Measurements from ENCODE around the gene HSPD1. TPM values are rescaled to one million over a fixed set of nuclear protein-coding genes. Genes with fewer than 3 reads are reported as not detected.
"Not testable (repeated sequence)": the region's sequence is repeated elsewhere in the genome, so short reads cannot be mapped to it uniquely, and the experiment has no call there.

The HSPD1 gene
- total RNA-seq, 1 donor from 2014 or later = 136 TPM

DNA sequence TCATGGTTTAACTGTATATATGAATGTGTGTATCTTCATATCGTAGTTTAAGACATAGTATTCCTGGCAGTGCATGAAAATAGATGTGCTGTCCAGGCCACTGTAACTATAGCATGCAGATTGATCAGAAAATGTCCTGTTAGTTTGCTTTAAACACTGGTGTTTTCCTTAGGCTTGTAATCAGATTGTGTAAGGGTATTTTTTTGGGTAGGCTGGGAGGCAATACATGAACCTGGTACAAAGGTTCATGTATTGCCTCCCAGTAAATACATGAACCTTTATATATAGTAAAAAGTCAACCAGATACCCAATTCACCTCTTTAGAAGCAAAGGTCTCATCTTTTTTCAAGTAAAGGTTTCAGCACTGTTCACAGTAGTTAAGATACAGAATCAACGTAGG lies 44.7 kb downstream of the HSPD1 start:
- Histone ChIP-seq H3K27ac (no peak overlapping the region), H3K27me3 (no peaks in the 10 kb centered on the region), H3K9me3 (no peaks in the 10 kb centered on the region), H3K4me1 (peaks cover 29% of the 10 kb centered on the region), H3K36me3 (peaks cover 2% of the 10 kb centered on the region), H3K4me3 (peak overlapping the region; percentile 88)
- ATAC-seq = no peak
- TF ChIP-seq CTCF (IDR thresholded peaks at IDR 0.05) = no peak
- intact Hi-C loops (cut with DNase I) = no loop called here
- DNase-seq = no peak

DNA sequence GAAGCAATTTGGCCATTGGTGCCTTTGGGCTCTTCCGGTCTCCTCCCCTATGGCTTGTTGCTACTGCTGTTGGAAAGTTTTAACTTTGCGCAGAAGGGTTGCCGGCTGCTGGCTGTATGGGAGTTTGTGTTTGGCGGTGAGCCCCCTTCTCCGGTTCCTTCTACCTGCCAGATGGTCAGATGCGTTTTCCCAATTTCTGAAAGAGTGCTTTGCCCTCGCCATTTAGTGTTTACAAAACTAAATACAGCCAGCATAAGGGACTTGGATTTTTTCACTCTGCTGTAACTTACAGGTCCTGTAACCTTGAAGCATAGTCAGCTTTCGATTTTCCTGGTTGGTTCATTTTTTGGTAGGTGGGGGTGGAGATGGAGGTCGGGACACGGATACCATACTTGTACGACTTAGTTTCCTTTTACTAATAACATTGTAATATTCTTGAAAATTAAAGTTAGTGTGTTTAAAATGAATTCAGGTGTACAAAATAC lies 45.7 kb downstream of the HSPD1 start:
- Histone ChIP-seq H3K27me3 (no peaks in the 10 kb centered on the region), H3K4me1 (peaks cover 27% of the 10 kb centered on the region), H3K4me3 (peak overlapping the region; percentile 88), H3K36me3 (no peaks in the 10 kb centered on the region), H3K9me3 (no peaks in the 10 kb centered on the region), H3K27ac (peak overlapping the region; percentile 99)
- DNase-seq (no peak), ATAC-seq (peak; percentile 61)
- TF ChIP-seq CTCF (IDR thresholded peaks at IDR 0.05) = no peak
- intact Hi-C loops (cut with DNase I) = no loop called here

DNA sequence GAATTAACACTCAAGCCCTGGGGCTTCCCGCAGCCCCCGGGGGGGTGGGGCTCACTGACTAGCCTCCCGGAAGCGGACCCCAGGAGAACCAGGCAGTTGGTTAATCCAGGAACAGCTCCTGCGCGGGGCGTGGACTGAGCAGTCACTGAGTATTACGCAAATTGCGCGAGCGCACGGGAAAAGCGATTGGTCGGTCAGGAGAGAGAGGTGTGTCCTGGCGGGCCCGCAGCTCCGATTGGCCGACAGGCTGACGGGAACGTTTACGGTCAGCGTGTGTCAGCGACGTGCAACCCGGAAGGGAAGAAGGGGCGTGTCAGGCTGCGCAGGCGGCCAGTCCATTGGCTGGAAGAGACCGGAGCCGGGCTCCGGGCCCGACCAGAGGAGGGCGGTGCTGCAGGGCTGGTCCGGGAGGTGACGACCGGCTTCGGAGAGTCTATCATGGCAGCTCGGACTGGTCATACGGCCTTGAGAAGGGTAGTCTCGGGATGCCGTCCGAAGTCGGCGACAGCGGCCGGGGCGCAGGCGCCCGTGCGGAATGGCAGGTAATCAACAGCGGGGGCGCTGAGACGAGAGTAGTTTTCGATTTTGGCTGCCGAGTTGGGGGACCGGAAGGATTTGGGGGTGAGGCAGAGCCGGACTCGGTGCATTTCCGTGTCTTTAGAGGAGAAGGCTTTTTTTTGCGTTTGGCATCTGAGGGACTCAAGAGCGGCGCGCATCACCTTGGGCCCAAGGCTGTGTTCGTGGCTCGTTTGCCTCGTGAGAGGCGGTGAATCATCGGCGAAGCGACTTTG lies 46.3 kb downstream of the HSPD1 start, which contains the start of gene COQ10B:
Gene COQ10B (plus strand): TSS at position 430 of the 791 bp plus-strand sequence. CDS start 9 bp downstream, at position 439.
- peak; percentile 97 for ATAC-seq
- intact Hi-C loops (cut with DNase I) = no loop called here

DNA sequence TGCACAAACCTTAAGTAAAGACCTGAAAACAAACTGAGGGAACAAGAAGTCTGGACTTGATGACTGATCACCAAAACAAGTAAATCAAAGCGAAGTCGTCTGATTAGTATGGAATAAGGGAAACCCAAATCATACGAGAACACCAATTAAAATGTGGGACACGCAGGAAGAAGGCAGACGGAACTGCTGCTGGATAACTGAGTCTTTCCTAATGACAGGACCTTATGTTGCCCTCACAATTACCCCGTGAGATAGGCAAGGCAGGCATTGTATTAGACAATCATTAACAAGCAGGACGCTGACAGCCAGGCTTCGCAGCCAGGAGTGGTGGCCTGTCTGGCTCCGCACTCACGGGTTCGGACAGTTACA lies 46.9 kb downstream of the HSPD1 start:
- H3K36me3 ChIP-seq = no peaks in the 10 kb centered on the region
- DNase-seq (no peak), ATAC-seq (no peak)
- peak overlapping the region; percentile 99 for H3K27ac ChIP-seq
- intact Hi-C loops (cut with DNase I) = no loop called here
- no peaks in the 10 kb centered on the region for H3K27me3 ChIP-seq
- H3K9me3 ChIP-seq = no peaks in the 10 kb centered on the region
- peaks cover 18% of the 10 kb centered on the region for H3K4me1 ChIP-seq
- peak overlapping the region; percentile 88 for H3K4me3 ChIP-seq
- TF ChIP-seq CTCF (IDR thresholded peaks at IDR 0.05) = no peak

More for the DNA sequence above, 46.3 kb downstream of the HSPD1 start, which contains the start of gene COQ10B:
- peak; percentile 100 for DNase-seq
- H3K4me1 ChIP-seq = peaks cover 21% of the 10 kb centered on the region
- no peaks in the 10 kb centered on the region for H3K27me3 ChIP-seq
- no peaks in the 10 kb centered on the region for H3K36me3 ChIP-seq
- H3K4me3 ChIP-seq = peak within 1 kb of the TSS; percentile 88
- peak; percentile 23 for TF ChIP-seq CTCF (IDR thresholded peaks at IDR 0.05)
- no peaks in the 10 kb centered on the region for H3K9me3 ChIP-seq
- peak within 1 kb of the TSS; percentile 99 for H3K27ac ChIP-seq

GRCh38 chr2:197450935-197451358 lies 48.7 kb downstream of the HSPD1 start:
- ATAC-seq; H3K9me3 ChIP-seq; H3K27me3 ChIP-seq; H3K36me3 ChIP-seq; DNase-seq; intact Hi-C loops (cut with DNase I): not testable (repeated sequence)
- peak overlapping the region; percentile 6 for H3K4me3 ChIP-seq
- H3K27ac ChIP-seq = peak overlapping the region; percentile 49
- H3K4me1 ChIP-seq = peaks cover 14% of the 10 kb centered on the region

DNA sequence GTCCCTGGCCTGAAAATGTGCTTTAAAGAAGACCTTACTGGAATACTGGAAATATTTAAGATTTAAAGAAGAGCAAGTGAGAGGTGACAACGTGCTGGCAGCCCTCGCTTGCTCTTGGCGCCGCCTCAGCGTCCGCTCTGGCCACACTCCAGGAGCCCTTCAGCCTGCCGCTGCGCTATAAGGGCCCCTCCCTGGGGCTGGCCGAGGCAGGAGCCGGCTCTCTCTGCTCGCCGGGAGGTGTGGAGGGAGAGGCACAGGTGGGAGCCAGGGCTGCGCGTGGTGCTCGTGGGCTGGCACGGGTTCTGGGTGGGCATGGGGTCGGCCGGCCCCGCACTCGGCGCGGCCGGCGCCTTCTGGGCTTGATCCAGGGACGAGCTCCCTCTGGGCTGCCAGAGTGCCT lies 49.2 kb downstream of the HSPD1 start:
- Histone ChIP-seq H3K4me1 (peaks cover 14% of the 10 kb centered on the region), H3K27ac (peak overlapping the region; percentile 49), H3K36me3 (no peaks in the 10 kb centered on the region), H3K9me3 (no peaks in the 10 kb centered on the region), H3K27me3 (no peaks in the 10 kb centered on the region), H3K4me3 (peak overlapping the region; percentile 6)
- TF ChIP-seq CTCF (IDR thresholded peaks at IDR 0.05) = no peak
- no peak for ATAC-seq
- peak; percentile 82 for DNase-seq
- intact Hi-C loops (cut with DNase I) = no loop called here

Measured in upper lobe of right lung (tissue), 1 donor.